Loucy (cell line): ENCODE data around the gene CUX1.

Experiments used
- H2AFZ ChIP-seq: fragments of 200-600 bp; sonication (generic); 2 replicates; pipeline ENCODE4 v1.6.0; 2016; ENCODE audit warnings: antibody characterized with exemption, mild to moderate bottlenecking, low read length, moderate library complexity
- H3F3A ChIP-seq: fragments of 200-600 bp; 2 replicates; pipeline ENCODE4 v1.6.0; 2016; ENCODE audit warnings: antibody characterized with exemption, low read depth, mild to moderate bottlenecking
- H3K27me3 ChIP-seq: fragments of 200-600 bp; sonication (generic); 2 replicates; pipeline ENCODE4 v1.6.1; 2014; ENCODE audit warnings: low read length, mild to moderate bottlenecking; ENCODE audit not compliant: insufficient read depth, poor library complexity, severe bottlenecking
- H3K36me3 ChIP-seq: fragments of 200-600 bp; sonication (generic); 2 replicates; pipeline ENCODE4 v1.6.1; 2016; ENCODE audit warnings: low read length; ENCODE audit not compliant: insufficient read depth
- H3K4me1 ChIP-seq: fragments of 200-600 bp; sonication (generic); 2 replicates; pipeline ENCODE4 v1.5.1; 2014; ENCODE audit warnings: low read length, mild to moderate bottlenecking; ENCODE audit not compliant: insufficient read depth, poor library complexity, severe bottlenecking
- H3K4me2 ChIP-seq: fragments of 200-600 bp; sonication (generic); 2 replicates; pipeline ENCODE4 v1.6.0; 2014; ENCODE audit warnings: antibody characterized with exemption, low read length, low read depth, mild to moderate bottlenecking; ENCODE audit not compliant: poor library complexity, severe bottlenecking
- H3K4me3 ChIP-seq: fragments of 200-600 bp; sonication (generic); 2 replicates; pipeline ENCODE4 v1.5.1; 2014; ENCODE audit warnings: low read length, mild to moderate bottlenecking, mixed read lengths; ENCODE audit not compliant: poor library complexity, severe bottlenecking
- H3K79me2 ChIP-seq: fragments of 200-600 bp; sonication (generic); 2 replicates; pipeline ENCODE4 v1.6.1; 2014; ENCODE audit warnings: low read length; ENCODE audit not compliant: insufficient read depth
- H3K9ac ChIP-seq: fragments of 200-600 bp; sonication (generic); 2 replicates; pipeline ENCODE4 v1.6.0; 2014; ENCODE audit warnings: mild to moderate bottlenecking, low read depth, low read length, moderate library complexity; ENCODE audit not compliant: poor library complexity, severe bottlenecking
- H3K9me2 ChIP-seq: fragments of 200-600 bp; sonication (generic); replicated peaks from 2 replicates; pipeline ENCODE4 v1.6.1; 2016; ENCODE audit warnings: low read depth, low read length, mixed read lengths
- H3K9me3 ChIP-seq: fragments of 200-600 bp; sonication (generic); 2 replicates; pipeline ENCODE4 v1.6.1; 2014; ENCODE audit warnings: mild to moderate bottlenecking, antibody characterized with exemption, low read length, low read depth; ENCODE audit not compliant: insufficient read depth
- H4K20me1 ChIP-seq: fragments of 200-600 bp; sonication (generic); 2 replicates; pipeline ENCODE4 v1.6.0; 2014; ENCODE audit warnings: antibody characterized with exemption, low read length, mild to moderate bottlenecking; ENCODE audit not compliant: insufficient read depth, poor library complexity, severe bottlenecking
- CTCF ChIP-seq: fragments of 200-600 bp; sonication (generic); conservative IDR thresholded peaks from 2 replicates; pipeline ENCODE4 v1.5.1; 2014; ENCODE audit warnings: mild to moderate bottlenecking, antibody characterized with exemption, low read length
- EZH2phosphoT487 ChIP-seq: fragments of 200-600 bp; IDR thresholded peaks from 2 replicates; pipeline ENCODE4 v1.6.1; 2018; ENCODE audit warnings: antibody characterized with exemption, mild to moderate bottlenecking, moderate library complexity, borderline replicate concordance

Gene CUX1

GRCh38 chr7:101868191-101868950, 50.9 kb downstream of the CUX1 start:
- H2AFZ ChIP-seq: no peak overlapping the region
- no peaks in the 10 kb centered on the region for H3F3A ChIP-seq
- H3K9me2 ChIP-seq: no peaks in the 10 kb centered on the region
- no peaks in the 10 kb centered on the region for H3K9me3 ChIP-seq
- H3K4me1 ChIP-seq: peaks cover 5% of the 10 kb centered on the region
- H3K27me3 ChIP-seq: no peaks in the 10 kb centered on the region
- no peak overlapping the region for H3K4me3 ChIP-seq
- TF ChIP-seq CTCF: no peak
- TF ChIP-seq EZH2phosphoT487: no peak
- peaks cover 8% of the 10 kb centered on the region; the same call in 1 of the 2 replicates for H3K36me3 ChIP-seq
- peaks cover 98% of the 10 kb centered on the region for H3K79me2 ChIP-seq
- H3K9ac ChIP-seq: no peak overlapping the region
- H3K4me2 ChIP-seq: no peak overlapping the region
- H4K20me1 ChIP-seq: peaks cover 84% of the 10 kb centered on the region

GRCh38 chr7:101869026-101869900, 51.8 kb downstream of the CUX1 start:
- Histone ChIP-seq H4K20me1 (peaks cover 85% of the 10 kb centered on the region), H3K4me1 (peaks cover 12% of the 10 kb centered on the region), H3K4me3 (no peak overlapping the region), H3K4me2 (no peak overlapping the region), H3K9me2 (no peaks in the 10 kb centered on the region), H3K36me3 (peaks cover 8% of the 10 kb centered on the region; the same call in 1 of the 2 replicates), H3K27me3 (no peaks in the 10 kb centered on the region), H3K9me3 (no peaks in the 10 kb centered on the region), H3K9ac (no peak overlapping the region), H3K79me2 (peaks cover 98% of the 10 kb centered on the region), H2AFZ (no peak overlapping the region), H3F3A (no peaks in the 10 kb centered on the region)
- TF ChIP-seq EZH2phosphoT487: no peak
- TF ChIP-seq CTCF: no peak

GRCh38 chr7:101869901-101870290, 52.5 kb downstream of the CUX1 start:
- Histone ChIP-seq H3K9me3 (no peaks in the 10 kb centered on the region), H3K27me3 (no peaks in the 10 kb centered on the region), H3K9me2 (no peaks in the 10 kb centered on the region), H3K4me2 (no peak overlapping the region), H3K36me3 (peaks cover 12% of the 10 kb centered on the region; the same call in 1 of the 2 replicates), H2AFZ (no peak overlapping the region), H3K79me2 (peaks cover 98% of the 10 kb centered on the region), H3F3A (no peaks in the 10 kb centered on the region), H4K20me1 (peaks cover 84% of the 10 kb centered on the region), H3K4me3 (no peak overlapping the region), H3K9ac (no peak overlapping the region), H3K4me1 (peaks cover 12% of the 10 kb centered on the region)
- TF ChIP-seq EZH2phosphoT487 (no peak), CTCF (no peak)
